SHP77 treated with DMSO at 0.1 percent for 48 hours (cell line): Measurements from ENCODE around the gene COX4I2.
"Not testable (repeated sequence)": the region's sequence is repeated elsewhere in the genome, so short reads cannot be mapped to it uniquely, and the experiment has no call there.

Experiments
- DNase-seq: peaks from one replicate; lab custom pipeline; 2025; lab: John Stamatoyannopoulos, UW

Gene COX4I2

DNA sequence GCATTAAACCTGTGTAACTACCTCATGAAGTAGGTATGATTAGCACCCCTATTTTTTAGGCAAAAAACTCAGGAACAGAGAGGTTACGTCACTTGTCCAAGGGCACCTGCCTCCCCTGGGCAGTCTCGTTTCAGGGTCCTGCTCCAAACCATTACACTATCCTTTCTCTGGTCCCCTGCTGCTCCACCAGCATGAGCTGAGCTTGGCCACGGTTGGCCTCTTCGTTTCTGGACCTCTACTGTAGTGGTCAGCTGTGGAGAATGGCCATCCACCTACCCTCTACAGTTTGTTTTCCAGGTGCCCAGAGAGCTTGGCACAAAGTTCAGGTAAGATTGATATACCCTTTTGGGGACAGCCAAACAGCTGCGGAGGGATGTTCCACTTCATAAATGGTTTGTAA is 16.8 kb downstream of the COX4I2 start:
- no peak for DNase-seq

GRCh38 chr20:31661625-31662371 is 24.1 kb downstream of the COX4I2 start:
- DNase-seq = peak; percentile 32

- DNase-seq = no peak
Observed at GRCh38 chr20:31662372-31662854, 24.7 kb downstream of the COX4I2 start.

- DNase-seq = no peak
Observed at GRCh38 chr20:31663524-31663837, 25.8 kb downstream of the COX4I2 start.

DNA sequence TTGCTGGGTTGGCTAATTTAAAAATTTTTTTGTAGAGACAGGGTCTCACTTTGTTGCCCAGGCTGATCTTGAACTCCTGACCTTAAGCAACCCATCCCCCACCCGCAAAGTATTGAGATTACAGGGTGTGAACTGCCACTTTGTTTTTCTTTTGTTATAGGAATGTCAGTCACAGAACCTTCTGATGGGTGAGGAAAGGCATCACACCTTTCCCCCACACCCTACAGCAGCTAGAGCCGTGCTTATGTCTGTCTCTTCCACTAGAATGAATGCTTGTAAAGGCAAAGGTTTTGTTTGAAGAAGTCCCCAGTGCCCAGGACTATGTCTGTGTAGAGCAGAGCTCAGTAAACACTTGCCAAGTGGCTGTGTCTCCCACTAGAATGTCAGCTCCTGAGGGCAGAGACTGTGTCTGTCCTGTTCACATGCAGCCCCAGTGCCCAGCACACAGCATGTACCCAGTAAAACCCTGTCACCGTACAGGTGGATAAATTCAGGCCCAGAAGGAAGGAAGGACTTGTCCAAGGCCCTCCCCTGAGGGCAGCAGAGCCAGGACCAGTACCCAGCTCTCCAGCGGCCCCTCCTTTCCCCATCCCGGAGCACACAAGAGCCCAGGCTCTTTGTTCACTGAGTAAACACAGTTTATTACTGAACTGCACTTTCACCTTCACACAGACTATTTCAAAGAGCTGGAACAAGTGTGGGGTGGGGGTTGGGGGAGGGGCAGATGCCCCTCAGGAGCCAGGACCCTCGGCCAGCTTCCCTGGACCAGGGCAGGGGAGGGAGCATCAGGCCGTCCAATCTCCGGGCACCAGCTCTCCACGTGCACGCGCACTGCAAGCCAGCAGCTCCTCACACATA is 26.4 kb downstream of the COX4I2 start:
- no peak for DNase-seq

DNA sequence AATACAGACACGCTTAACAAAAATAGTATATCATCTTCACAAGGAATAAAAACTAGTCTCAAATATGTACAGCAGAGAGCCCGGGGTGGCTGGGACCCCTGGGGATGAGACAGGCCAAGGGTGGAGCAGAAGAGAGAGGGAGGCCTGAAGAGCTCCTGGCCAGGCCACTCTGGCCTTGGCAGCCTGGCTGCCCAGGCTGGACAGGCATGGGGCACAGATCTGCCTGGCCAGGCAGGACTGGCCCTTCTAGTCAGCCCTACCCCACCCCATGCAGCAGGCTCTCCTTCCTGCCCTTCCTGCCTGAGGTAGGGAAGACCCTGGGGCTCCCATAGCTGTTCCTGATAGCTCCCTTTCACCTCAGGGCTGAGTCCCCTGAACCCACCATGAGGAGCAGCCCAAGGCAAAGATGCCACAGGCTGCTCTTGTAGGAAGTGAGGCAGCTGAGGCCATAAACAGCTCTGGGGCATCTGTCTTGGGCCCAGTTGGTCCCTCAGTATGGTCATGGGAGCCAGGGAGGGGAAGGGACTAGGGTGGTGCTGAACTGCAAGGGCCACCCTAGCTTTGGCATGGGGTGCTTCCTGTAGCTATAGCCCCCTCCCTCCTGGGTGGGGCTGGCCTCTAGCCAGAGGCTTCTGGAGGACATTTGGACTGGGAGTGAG is 27.1 kb downstream of the COX4I2 start:
- DNase-seq = no peak

- DNase-seq = no peak
Observed at GRCh38 chr20:31665753-31666152, 28.0 kb downstream of the COX4I2 start.

GRCh38 chr20:31666258-31667042 is 28.7 kb downstream of the COX4I2 start:
- DNase-seq = no peak

- DNase-seq = no peak
Observed at GRCh38 chr20:31667315-31668285, 29.9 kb downstream of the COX4I2 start.

DNA sequence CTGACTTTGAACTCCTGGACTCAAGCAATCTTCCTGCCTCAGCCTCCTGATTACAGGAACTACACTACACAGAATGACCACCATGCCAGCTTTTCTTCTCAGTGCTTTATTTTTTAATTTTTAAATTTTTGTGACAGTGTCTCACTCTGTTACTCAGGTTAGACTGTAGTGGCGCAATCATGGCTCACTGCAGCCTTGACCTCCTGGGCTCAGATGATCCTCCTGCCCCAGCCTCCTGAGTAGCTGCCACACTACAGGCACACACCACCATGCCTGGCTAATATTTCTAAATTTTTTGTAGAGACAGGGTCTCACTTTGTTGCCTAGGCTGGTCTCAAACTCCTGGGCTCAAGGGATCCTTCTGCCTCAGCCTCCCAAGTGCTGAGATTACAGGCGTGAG is 31.2 kb downstream of the COX4I2 start:
- not testable (repeated sequence) for DNase-seq

- DNase-seq = no peak
Observed at GRCh38 chr20:31669876-31670275, 32.2 kb downstream of the COX4I2 start.

DNA sequence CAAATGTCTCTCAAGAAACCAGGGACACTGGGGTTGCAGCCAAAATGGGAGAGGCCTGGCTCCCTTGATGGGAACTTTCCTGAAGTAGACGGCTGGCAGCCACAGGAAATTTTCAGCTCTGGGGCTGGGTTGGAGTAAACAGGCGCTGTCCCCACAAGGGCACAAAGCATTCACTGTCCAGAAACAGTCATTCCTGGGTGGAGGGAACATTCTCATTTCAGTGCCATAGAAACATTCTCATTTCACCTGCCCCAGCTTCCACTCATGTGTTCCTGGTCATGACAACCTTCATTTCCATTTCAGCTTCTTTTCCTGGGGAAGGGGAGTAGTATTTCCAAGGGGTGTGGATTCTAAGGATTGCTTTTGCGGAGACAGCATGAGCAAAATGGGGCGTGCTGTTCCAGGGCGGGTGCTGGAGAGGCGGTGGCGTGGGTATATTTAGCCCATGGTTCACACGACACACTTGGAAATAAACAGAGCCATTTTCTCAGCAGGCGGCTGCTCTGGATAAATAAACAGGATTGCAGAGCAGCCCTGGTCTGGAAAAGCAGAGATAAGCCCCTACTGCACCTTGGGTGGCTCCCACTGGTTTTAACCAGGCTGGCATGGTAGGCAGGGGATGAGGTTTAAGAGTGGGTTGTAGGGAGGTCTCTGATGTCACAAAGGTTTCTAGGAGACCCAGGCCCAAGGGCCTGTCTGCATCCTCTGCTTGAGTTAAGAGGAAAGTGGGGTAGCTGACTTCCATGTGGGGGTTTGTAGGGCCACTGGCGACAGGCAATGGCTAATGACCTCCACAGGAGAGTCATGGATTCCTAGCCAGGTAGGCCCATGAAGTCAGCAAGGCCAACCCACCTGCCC is 32.9 kb downstream of the COX4I2 start:
- no peak for DNase-seq

DNA sequence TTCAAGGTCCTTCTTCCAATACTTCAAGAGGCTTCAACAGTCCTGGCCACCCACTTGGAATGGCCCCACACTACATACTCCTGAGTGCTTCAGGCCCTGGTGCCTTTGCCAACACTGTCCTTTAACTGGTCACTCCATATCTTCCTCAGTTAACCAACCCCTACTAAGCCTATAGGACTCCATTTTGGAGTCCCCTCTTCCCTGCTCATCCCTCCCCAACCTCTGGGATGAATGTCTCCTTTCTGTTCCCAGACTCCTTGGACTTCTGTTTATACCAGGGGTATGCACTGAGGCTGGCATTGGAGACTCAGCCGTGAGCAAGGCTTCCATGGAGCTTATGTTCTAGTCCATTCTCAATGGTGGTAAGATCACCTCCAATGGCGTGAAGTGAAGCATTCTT is 33.6 kb downstream of the COX4I2 start:
- DNase-seq = no peak

GRCh38 chr20:31673435-31673834 is 35.7 kb downstream of the COX4I2 start:
- no peak for DNase-seq

DNA sequence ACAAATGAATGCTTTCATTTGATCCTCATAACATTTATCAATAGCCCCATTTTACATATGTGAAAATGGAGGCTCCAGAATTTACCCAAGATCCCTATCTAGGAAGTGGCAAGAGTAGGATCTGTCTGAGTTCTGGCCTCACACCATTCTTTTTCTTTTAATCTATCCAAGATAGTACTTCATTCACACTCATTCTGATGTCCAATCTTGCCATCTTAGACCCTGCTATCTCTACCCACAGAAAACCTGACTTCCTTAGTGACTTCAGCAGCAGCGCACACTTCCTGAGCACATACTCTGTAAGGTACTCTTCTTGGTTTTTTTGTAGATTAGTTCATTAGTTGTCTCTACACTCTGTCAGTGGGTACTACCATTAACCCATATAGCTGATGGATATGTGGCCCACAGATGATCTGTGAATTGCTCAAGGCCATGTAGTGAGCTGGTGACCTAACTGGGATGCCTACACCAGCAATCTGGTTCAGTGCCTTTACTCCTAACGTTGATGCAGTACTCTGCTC is 36.3 kb downstream of the COX4I2 start:
- DNase-seq = no peak

- no peak for DNase-seq
Observed at GRCh38 chr20:31674895-31675827, 37.4 kb downstream of the COX4I2 start.

GRCh38 chr20:31675828-31676608 is 38.3 kb downstream of the COX4I2 start:
- no peak for DNase-seq

- no peak for DNase-seq
Observed at GRCh38 chr20:31676609-31676989, 38.9 kb downstream of the COX4I2 start.
